Vagina (tissue), 2 donors: ENCODE measurements around the gene SLC66A1. TPM values are rescaled to one million over a fixed set of nuclear protein-coding genes. Genes with fewer than 3 reads are reported as not detected.

Source experiments
- DNase-seq, 2 donors: peaks; one replicate each; pipeline ENCODE4 v3.0.0-alpha.2; 2017; ENCODE audit errors: extremely low spot score in 2 of 2
- H3K27ac ChIP-seq: fragments of 200-600 bp; sonication (generic); one replicate; pipeline ENCODE4 v1.5.1; 2019
- H3K27me3 ChIP-seq: fragments of 200-600 bp; sonication (generic); one replicate; pipeline ENCODE4 v1.5.1; 2019
- H3K36me3 ChIP-seq, 2 donors: fragments of 200-600 bp; sonication (generic); one replicate each; pipeline ENCODE4 v1.5.1; 2017 to 2019
- H3K4me1 ChIP-seq: fragments of 200-600 bp; sonication (generic); one replicate; pipeline ENCODE4 v1.5.1; 2019
- H3K4me3 ChIP-seq, 2 donors: fragments of 200-600 bp; sonication (generic); 1 replicate in 1 of 2; 2 replicates in 1 of 2; pipeline ENCODE4 v1.5.1; 2016 to 2019
- H3K9me3 ChIP-seq: fragments of 200-600 bp; sonication (generic); one replicate; pipeline ENCODE4 v1.5.1; 2019
- CTCF ChIP-seq, 3 experiments: fragments of 450-650 bp in 2 of 3; fragments of 200-600 bp in 1 of 3; sonication (generic) in 1 of 3; IDR thresholded peaks; one replicate each; pipeline ENCODE4 v1.5.1; 2017 to 2019; ENCODE audit warnings: antibody characterized with exemption in 3 of 3, mild to moderate bottlenecking in 2 of 3, moderate library complexity in 2 of 3
- POLR2A ChIP-seq, 2 donors: fragments of 450-650 bp; IDR thresholded peaks; one replicate each; pipeline ENCODE4 v1.6.1; 2017; ENCODE audit warnings: antibody characterized with exemption in 2 of 2, mild to moderate bottlenecking in 2 of 2, moderate library complexity in 2 of 2
- POLR2AphosphoS5 ChIP-seq, 2 donors: sonication (generic); formaldehyde crosslinking; IDR thresholded peaks; one replicate each; pipeline ENCODE4 v1.9.0; 2017; ENCODE audit warnings: antibody characterized with exemption in 2 of 2, mild to moderate bottlenecking in 2 of 2, low read depth in 1 of 2; ENCODE audit not compliant: insufficient read depth in 1 of 2
- intact Hi-C: fragments of 100-400 bp; cut with DNase I; formaldehyde crosslinking; loops from one replicate; pipeline ENCODE4 v1.15.1; 2023
- total RNA-seq: library from RNA; depleted of rRNA; stranded (reverse); fragments of >200 nt; gene quantifications from one replicate; pipeline ENCODE4 v1.2.3, GENCODE V29; 2016

The SLC66A1 gene
- total RNA-seq, 1 donor from 2014 or later = 21.4 TPM

- H3K4me3 ChIP-seq = no peak overlapping the region
These were observed 14.0 kb downstream of the SLC66A1 start for GRCh38 chr1:19325958-19326747.

GRCh38 chr1:19326748-19327065 is 14.6 kb downstream of the SLC66A1 start:
- H3K9me3 ChIP-seq = no peaks in the 10 kb centered on the region
- no peak overlapping the region for H3K27ac ChIP-seq
- no peak for DNase-seq
- H3K27me3 ChIP-seq = no peaks in the 10 kb centered on the region
- TF ChIP-seq CTCF (IDR thresholded peaks at IDR 0.05) (no peak), POLR2A (IDR thresholded peaks at IDR 0.05) (no peak), POLR2AphosphoS5 (IDR thresholded peaks at IDR 0.05; ENCODE audit: insufficient read depth in 1 of 2, low read depth in 1 of 2) (no peak)
- intact Hi-C loops = no loop called here
- peaks cover 0 to 43% of the 10 kb centered on the region in 2 donors for H3K36me3 ChIP-seq
- H3K4me3 ChIP-seq = no peak overlapping the region
- H3K4me1 ChIP-seq = no peaks in the 10 kb centered on the region

More at GRCh38 chr1:19325958-19326747, 14.0 kb downstream of the SLC66A1 start:
- Histone ChIP-seq H3K9me3 (no peaks in the 10 kb centered on the region), H3K36me3 (peaks cover 0 to 43% of the 10 kb centered on the region in 2 donors), H3K27me3 (no peaks in the 10 kb centered on the region), H3K4me1 (no peaks in the 10 kb centered on the region), H3K27ac (no peak overlapping the region)
- TF ChIP-seq POLR2AphosphoS5 (IDR thresholded peaks at IDR 0.05; ENCODE audit: insufficient read depth in 1 of 2, low read depth in 1 of 2) (no peak), CTCF (IDR thresholded peaks at IDR 0.05) (no peak), POLR2A (IDR thresholded peaks at IDR 0.05) (no peak)
- no peak for DNase-seq
- intact Hi-C loops = no loop called here

- Histone ChIP-seq H3K4me1 (no peaks in the 10 kb centered on the region), H3K27ac (no peak overlapping the region), H3K4me3 (no peak overlapping the region), H3K9me3 (no peaks in the 10 kb centered on the region), H3K36me3 (peaks cover 0 to 43% of the 10 kb centered on the region in 2 donors), H3K27me3 (no peaks in the 10 kb centered on the region)
- no peak for TF ChIP-seq POLR2AphosphoS5 (IDR thresholded peaks at IDR 0.05; ENCODE audit: insufficient read depth in 1 of 2, low read depth in 1 of 2)
- no peak for TF ChIP-seq POLR2A (IDR thresholded peaks at IDR 0.05)
- TF ChIP-seq CTCF (IDR thresholded peaks at IDR 0.05) = no peak
- intact Hi-C loops = no loop called here
- no peak for DNase-seq
These were observed 15.2 kb downstream of the SLC66A1 start for GRCh38 chr1:19327301-19327700.

- Histone ChIP-seq H3K36me3 (peaks cover 0 to 43% of the 10 kb centered on the region in 2 donors), H3K27ac (no peak overlapping the region), H3K27me3 (no peaks in the 10 kb centered on the region), H3K9me3 (no peaks in the 10 kb centered on the region), H3K4me1 (no peaks in the 10 kb centered on the region), H3K4me3 (no peak overlapping the region)
- TF ChIP-seq CTCF (IDR thresholded peaks at IDR 0.05) = no peak
- TF ChIP-seq POLR2A (IDR thresholded peaks at IDR 0.05) = no peak
- TF ChIP-seq POLR2AphosphoS5 (IDR thresholded peaks at IDR 0.05; ENCODE audit: insufficient read depth in 1 of 2, low read depth in 1 of 2) = no peak
- intact Hi-C loops = no loop called here
- DNase-seq = no peak
These were observed 15.6 kb downstream of the SLC66A1 start for GRCh38 chr1:19327736-19328135.

GRCh38 chr1:19328486-19328885 is 16.4 kb downstream of the SLC66A1 start:
- TF ChIP-seq CTCF (IDR thresholded peaks at IDR 0.05) (no peak), POLR2AphosphoS5 (IDR thresholded peaks at IDR 0.05; ENCODE audit: insufficient read depth in 1 of 2, low read depth in 1 of 2) (no peak), POLR2A (IDR thresholded peaks at IDR 0.05) (no peak)
- no peaks in the 10 kb centered on the region for H3K27me3 ChIP-seq
- H3K27ac ChIP-seq = no peak overlapping the region
- intact Hi-C loops = no loop called here
- DNase-seq = no peak
- no peaks in the 10 kb centered on the region for H3K9me3 ChIP-seq
- no peak overlapping the region for H3K4me3 ChIP-seq
- H3K4me1 ChIP-seq = no peaks in the 10 kb centered on the region
- H3K36me3 ChIP-seq = peaks cover 0 to 43% of the 10 kb centered on the region in 2 donors
